ENCODE results near the gene EMC8. TPM values are rescaled to one million over a fixed set of nuclear protein-coding genes. Genes with fewer than 3 reads are reported as not detected.
A peak's percentile ranks its signal among the peaks of the same experiment; 100 is the strongest.

EMC8 gene
- total RNA-seq, 4 donors from 2014 or later = 22.2 to 39.0 (median 27.3) TPM

DNA sequence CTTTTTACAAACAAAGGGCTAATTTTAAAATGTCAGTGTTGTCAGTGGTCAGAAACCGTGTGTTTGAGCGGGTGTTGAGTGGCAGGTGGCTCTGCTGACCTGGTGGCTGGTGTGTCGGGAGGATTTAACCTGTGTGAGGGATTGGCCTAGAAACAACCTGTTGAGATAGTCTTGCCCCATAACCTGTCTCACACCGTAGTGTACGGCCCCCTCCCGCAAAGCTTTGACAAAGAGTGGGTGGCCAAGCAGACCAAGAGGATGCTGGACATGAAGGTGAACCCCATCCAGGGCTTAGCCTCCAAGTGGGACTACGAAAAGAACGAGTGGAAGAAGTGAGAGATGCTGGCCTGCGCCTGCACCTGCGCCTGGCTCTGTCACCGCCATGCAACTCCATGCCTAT lies 7.2 kb upstream of the EMC8 start:
- ATAC-seq (ENCODE audit: low FRiP score) (no peak), DNase-seq (ENCODE audit: low spot score) (no peak)
- TF ChIP-seq, protein P1, sequence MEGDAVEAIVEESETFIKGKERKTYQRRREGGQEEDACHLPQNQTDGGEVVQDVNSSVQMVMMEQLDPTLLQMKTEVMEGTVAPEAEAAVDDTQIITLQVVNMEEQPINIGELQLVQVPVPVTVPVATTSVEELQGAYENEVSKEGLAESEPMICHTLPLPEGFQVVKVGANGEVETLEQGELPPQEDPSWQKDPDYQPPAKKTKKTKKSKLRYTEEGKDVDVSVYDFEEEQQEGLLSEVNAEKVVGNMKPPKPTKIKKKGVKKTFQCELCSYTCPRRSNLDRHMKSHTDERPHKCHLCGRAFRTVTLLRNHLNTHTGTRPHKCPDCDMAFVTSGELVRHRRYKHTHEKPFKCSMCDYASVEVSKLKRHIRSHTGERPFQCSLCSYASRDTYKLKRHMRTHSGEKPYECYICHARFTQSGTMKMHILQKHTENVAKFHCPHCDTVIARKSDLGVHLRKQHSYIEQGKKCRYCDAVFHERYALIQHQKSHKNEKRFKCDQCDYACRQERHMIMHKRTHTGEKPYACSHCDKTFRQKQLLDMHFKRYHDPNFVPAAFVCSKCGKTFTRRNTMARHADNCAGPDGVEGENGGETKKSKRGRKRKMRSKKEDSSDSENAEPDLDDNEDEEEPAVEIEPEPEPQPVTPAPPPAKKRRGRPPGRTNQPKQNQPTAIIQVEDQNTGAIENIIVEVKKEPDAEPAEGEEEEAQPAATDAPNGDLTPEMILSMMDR (IDR thresholded peaks at IDR 0.05) = no peak

DNA sequence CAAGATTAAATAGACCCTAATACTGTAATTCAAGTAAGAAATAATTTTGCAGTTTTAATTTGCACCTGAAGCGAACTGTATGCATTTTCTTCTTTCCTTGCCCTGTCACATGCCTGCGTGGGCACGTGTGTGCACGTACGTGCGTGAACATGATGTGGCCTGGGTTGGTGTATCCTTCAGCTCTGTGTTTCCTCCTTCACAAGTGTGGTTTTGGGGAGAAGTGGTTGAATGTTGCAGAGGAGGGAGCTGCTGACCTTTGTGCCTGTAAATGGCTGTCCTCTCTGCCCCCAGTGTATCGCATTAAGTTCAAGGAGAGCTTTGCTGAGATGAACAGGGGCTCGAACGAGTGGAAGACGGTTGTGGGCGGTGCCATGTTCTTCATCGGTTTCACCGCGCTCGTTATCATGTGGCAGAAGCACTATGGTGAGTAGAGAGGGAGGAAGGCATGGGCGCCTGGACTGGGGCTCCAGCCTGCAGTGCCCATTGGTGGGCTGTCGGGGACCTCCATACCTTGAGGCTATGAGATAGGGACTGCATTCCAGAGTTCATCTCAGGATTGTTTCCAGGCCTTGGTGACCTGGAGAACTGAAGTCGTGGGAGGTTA lies 6.2 kb upstream of the EMC8 start:
- no peak for ATAC-seq (ENCODE audit: low FRiP score)
- no peak for DNase-seq (ENCODE audit: low spot score)
- TF ChIP-seq, protein P1 (IDR thresholded peaks at IDR 0.05) = no peak

DNA sequence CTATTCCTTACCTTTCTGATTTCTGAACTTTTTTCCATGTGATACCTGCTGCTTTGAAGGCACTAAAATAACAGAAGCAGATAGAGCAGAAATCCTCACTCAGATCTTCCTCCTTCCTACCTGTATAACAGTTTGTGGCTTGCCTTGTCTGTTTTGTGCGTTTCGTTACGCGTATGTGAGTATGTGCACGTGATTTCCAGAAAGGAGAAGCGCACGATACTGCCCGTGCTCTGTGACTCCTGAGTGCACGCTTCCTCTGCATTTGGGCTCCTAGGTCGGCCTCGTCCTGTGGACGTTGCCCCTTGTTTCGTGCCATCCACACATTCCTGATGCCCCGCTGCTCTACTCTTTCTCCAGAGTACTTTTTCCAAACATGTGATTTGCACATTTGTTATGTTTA lies 4.2 kb upstream of the EMC8 start:
- DNase-seq (ENCODE audit: low spot score) = no peak
- TF ChIP-seq, protein P1 (IDR thresholded peaks at IDR 0.05) = no peak
- no peak for ATAC-seq (ENCODE audit: low FRiP score)

DNA sequence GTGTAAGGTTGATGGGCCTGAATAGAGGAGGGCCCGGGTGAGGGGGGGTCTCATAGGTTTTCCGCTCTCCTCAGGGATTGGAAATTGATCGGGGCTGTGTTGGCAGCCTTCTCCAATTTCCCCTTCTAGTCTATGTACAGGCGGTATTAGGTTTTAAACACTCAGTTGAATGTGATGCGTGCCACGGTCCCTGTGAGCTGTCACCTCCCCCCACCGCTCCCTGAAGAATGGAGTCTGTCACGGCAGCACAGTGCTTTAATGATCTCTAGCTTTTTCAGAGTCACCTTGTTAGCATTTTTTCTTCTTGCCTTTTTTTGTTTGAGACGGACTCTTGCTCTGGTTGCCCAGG lies 951 bp upstream of the EMC8 start:
- ATAC-seq (ENCODE audit: low FRiP score) (no peak), DNase-seq (ENCODE audit: low spot score) (no peak)
- TF ChIP-seq, protein P1 (IDR thresholded peaks at IDR 0.05) = no peak

DNA sequence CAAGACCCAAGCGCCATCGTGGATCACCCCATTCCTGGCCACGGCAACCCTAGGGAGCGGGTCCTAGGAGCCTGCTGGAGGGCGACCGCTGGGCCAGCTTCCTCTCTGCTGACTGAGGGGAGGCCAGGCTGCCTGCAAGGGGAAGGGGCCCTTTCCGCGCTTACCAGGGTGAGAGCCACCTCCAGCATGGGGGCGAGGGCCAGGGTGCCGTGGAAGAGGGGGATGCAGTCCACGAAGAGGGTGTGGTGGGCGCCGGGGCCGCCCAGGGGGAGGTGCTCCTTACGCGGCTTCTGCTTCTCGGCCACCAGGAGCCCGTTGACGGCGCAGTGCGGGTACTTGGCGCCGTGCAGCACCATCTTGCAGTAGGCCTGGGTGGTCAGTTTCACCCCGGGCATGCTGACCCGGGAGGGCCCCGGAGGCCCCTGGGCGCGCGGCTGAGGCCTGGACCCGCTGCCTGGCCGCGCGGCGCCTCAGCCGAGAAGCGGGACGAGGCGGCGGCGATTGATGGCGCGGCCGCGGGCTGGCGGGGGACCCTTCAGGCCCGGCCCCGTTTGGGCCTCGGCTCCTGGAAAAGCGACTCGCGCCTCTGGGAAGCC lies 345 bp downstream of the EMC8 start:
- TF ChIP-seq, protein P1 (IDR thresholded peaks at IDR 0.05) = no peak
- DNase-seq (ENCODE audit: low spot score) (no peak), ATAC-seq (ENCODE audit: low FRiP score) (peak; percentile 22)

DNA sequence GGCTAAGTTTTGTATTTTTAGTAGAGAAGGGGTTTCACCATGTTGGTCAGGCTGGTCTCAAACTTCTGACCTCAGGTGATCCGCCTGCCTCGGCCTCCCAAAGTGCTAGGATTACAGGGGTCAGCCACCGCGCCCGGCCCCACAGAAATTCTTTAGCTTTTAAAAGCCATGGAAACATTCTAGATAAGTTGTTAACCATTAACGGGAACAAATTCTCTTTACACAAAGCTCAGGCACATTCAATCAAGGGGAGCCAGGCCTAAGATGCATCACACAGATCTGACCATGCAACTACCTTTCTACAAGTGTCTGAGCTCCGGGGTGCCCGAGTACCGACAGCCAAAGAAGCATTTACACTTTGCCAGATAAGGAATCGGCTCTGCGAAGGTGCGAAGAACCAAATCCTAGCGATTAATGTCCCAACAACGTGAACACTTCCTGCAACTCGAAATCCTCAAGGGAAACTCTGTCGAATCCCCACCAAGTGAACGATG lies 1.0 kb downstream of the EMC8 start:
- no peak for ATAC-seq (ENCODE audit: low FRiP score)
- TF ChIP-seq, protein P1 (IDR thresholded peaks at IDR 0.05) = no peak
- no peak for DNase-seq (ENCODE audit: low spot score)

DNA sequence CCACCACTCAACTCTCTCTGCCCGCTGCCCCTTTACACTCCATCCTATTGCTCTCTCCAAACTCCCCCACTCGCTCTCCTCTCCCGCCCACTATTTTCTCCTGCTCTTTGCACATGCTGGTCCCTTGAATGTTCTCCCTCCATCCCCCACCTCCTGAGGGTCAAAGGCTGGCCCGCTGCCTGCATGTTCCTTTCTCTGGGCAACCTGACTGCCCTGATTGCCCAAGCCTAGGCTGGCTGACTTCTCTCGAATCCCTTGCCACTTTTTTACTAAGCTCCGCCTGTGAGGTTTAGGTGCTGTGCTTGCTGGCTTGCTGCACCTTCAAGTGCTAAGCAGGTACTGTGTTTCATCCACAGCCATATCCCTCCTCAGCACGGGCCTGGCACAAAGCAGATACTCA lies 2.7 kb downstream of the EMC8 start:
- TF ChIP-seq, protein P1 (IDR thresholded peaks at IDR 0.05) = no peak
- ATAC-seq (ENCODE audit: low FRiP score) = no peak

More for the DNA sequence above, 2.7 kb downstream of the EMC8 start:
- DNase-seq (ENCODE audit: low spot score) = no peak

All from omental fat pad (tissue), 4 donors.